Astrocyte of the spinal cord (primary cell): Measurements from ENCODE around the gene MET.

Experiments used
- DNase-seq: peaks from one replicate; pipeline ENCODE4 v3.0.0; 2011; ENCODE audit warnings: low read depth, low spot score
- H3K4me3 ChIP-seq: 2 replicates; pipeline ENCODE4 v1.5.1; 2011; ENCODE audit warnings: low read depth, mild to moderate bottlenecking, low read length, moderate library complexity
- CTCF ChIP-seq: IDR thresholded peaks from 2 replicates; pipeline ENCODE4 v1.5.1; 2012; ENCODE audit warnings: low read depth, mild to moderate bottlenecking, low read length, inconsistent platforms
- in situ Hi-C: cut with HindIII; loops from 2 replicates; pipeline ENCODE4 v1.10.0; 2017; ENCODE audit warnings: low sequenced_read_pairs

Gene MET

DNA sequence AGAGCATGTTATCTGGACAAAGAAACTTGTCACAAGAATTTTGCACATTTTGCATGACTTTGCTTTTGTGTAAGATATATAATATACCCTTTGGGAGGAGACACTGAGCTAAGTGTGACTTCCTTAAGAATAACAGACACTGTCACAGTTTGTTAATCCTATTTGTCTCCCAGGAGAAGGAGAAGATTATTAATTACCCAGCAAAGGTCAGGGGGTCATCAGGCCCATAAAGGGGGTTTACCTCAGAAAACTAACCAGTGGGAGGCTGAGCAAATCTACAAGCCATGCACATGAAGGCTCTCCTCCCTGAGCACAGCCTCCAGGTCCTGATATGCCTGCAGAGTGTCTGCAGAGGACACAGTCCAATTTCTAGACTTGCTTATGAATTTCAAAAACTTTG, 10.1 kb upstream of the MET start:
- in situ Hi-C loops, result no loop called here
- no peak overlapping the region for H3K4me3 ChIP-seq
- DNase-seq, result no peak
- TF ChIP-seq CTCF, result no peak

- in situ Hi-C loops, result no loop called here
- DNase-seq, result no peak
- no peak overlapping the region for H3K4me3 ChIP-seq
- TF ChIP-seq CTCF, result no peak
These were observed 8.3 kb upstream of the MET start for GRCh38 chr7:116663744-116664143.

- H3K4me3 ChIP-seq, result no peak overlapping the region
- DNase-seq, result no peak
- in situ Hi-C loops, result no loop called here
- TF ChIP-seq CTCF, result no peak
These were observed 6.5 kb upstream of the MET start for GRCh38 chr7:116665332-116665996.

DNA sequence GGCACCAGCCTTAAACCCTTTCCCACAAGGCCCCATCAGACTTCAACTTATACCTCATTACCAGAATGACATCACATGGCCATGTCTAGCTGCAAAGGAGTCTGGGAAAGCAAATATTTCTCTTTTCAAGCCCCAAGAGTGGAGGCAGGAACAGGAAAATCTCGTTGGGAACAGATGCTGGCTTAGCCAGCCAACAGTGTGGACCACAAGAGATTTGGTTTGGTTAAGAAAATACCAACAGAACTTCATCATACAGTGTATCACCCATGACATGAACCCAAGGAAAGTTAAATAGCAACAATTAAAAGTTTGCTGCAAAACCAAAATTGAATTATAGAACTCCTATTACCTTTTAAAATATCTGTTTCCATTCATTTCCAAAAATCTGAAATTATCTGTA, 2.2 kb upstream of the MET start:
- H3K4me3 ChIP-seq, result no peak overlapping the region
- no peak for TF ChIP-seq CTCF
- in situ Hi-C loops, result no loop called here
- DNase-seq, result no peak

GRCh38 chr7:116670409-116671015, 1.5 kb upstream of the MET start:
- TF ChIP-seq CTCF, result no peak
- no peak for DNase-seq
- in situ Hi-C loops, result no loop called here
- H3K4me3 ChIP-seq, result no peak overlapping the region

DNA sequence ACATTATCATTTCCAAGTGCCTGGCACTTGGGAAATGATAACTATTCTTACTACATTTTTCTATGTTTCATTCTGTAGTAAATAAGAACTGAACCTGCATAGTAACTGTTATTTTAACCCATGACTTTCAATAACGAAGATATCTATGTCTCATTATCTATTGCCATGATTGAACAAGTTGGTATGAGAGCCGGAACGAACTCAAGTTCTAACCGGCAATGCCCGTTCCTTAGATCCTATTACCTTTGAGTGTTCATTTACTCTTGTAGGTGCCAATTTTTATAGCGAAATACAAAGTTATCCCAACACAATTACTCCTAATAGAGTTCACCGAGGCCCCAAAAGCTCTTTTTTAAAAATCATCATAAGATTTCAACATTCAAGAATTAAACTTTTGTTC, 885 bp upstream of the MET start:
- TF ChIP-seq CTCF, result no peak
- in situ Hi-C loops, result no loop called here
- DNase-seq, result no peak
- H3K4me3 ChIP-seq, result no peak overlapping the region
